ENCODE data around the gene CCDC85C.

DNA sequence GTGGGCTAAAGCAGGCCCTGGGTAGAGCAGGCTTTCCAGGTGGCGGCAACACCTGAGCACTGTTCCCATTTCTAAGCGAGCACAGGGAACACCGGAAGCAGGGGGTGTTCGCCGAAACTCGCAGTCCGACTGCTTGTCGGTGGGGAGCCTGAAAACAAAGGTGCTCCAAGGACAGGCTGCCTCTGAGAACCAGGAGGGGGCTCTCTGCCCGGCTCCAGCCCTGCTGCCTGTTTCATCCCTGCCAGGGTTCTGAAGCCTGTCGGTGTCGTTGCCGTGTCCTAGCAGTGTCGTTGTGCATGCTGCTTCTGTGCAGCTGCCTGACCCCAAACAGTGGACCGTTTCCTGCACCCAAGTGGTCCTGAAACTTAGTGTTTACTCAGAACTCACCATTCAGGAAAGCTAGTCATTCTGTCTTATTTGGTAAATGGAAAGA is 101.0 kb downstream of the CCDC85C start:
- TF ChIP-seq TARDBP (IDR thresholded peaks at IDR 0.05) (no peak), SP1 (IDR thresholded peaks at IDR 0.05) (no peak), ELF4 (IDR thresholded peaks at IDR 0.05) (no peak), FOXK2 (IDR thresholded peaks at IDR 0.05) (no peak), ZNF384 (IDR thresholded peaks at IDR 0.05) (no peak), SUZ12 (IDR thresholded peaks at IDR 0.05) (no peak), FOXA1 (IDR thresholded peaks at IDR 0.05) (no peak), NFRKB (IDR thresholded peaks at IDR 0.05) (no peak), BHLHE40 (IDR thresholded peaks at IDR 0.05; ENCODE audit: borderline replicate concordance) (no peak), FOXM1 (IDR thresholded peaks at IDR 0.05; ENCODE audit: borderline replicate concordance) (no peak), CTBP1 (IDR thresholded peaks at IDR 0.05; ENCODE audit: borderline replicate concordance) (no peak), ARNT (IDR thresholded peaks at IDR 0.05) (no peak), HDGF (IDR thresholded peaks at IDR 0.05; ENCODE audit: borderline replicate concordance) (no peak), L3MBTL2 (conservative IDR thresholded peaks at IDR 0.05) (no peak)

All from HEK293T (cell line).